ENCODE measurements around the gene DNAJA3.

DNAJA3 gene

GRCh38 chr16:4407543-4408322 lies 17.9 kb upstream of the DNAJA3 start:
- CTCF ChIA-PET: interaction anchor here (1.0 kb wide), 1 partner anchor 117 kb away, joined by 3 read pairs; no protein-coding TSS in a partner anchor
- POLR2A ChIA-PET (ENCODE audit: low non-redundant PET): no interaction called here
- DNase-seq (ENCODE audit: low spot score): no peak
- no peak for TF ChIP-seq CTCF (conservative IDR thresholded peaks at IDR 0.05; ENCODE audit: low read depth)
- peak overlapping the region; percentile 69 for H3K27ac ChIP-seq

GRCh38 chr16:4408323-4408690 lies 17.4 kb upstream of the DNAJA3 start:
- no peak for TF ChIP-seq CTCF (conservative IDR thresholded peaks at IDR 0.05; ENCODE audit: low read depth)
- DNase-seq (ENCODE audit: low spot score): no peak
- ChIA-PET POLR2A (ENCODE audit: low non-redundant PET) (no interaction called here), CTCF (interaction anchor here (0.6 to 1.0 kb wide), 2 partner anchors 118 to 177 kb away, joined by 3 read pairs; no protein-coding TSS in a partner anchor)
- peak overlapping the region; percentile 69 for H3K27ac ChIP-seq

- H3K27ac ChIP-seq: peak overlapping the region; percentile 69
- peak; percentile 38 for TF ChIP-seq CTCF (conservative IDR thresholded peaks at IDR 0.05; ENCODE audit: low read depth)
- CTCF ChIA-PET: interaction anchor here (0.6 kb wide), 1 partner anchor 13 kb away, joined by 3 read pairs; no protein-coding TSS in a partner anchor
- peak; percentile 63 for DNase-seq (ENCODE audit: low spot score)
- POLR2A ChIA-PET (ENCODE audit: low non-redundant PET): interaction anchor here (0.5 kb wide), 1 partner anchor 69 kb away, joined by 3 read pairs; no protein-coding TSS in a partner anchor
Observed at GRCh38 chr16:4409081-4409932, 16.4 kb upstream of the DNAJA3 start.

- ChIA-PET POLR2A (ENCODE audit: low non-redundant PET) (no interaction called here), CTCF (interaction anchor here (1.0 to 1.2 kb wide), 2 partner anchors 8 to 138 kb away, joined by 3 read pairs; no protein-coding TSS in a partner anchor)
- H3K27ac ChIP-seq: peak overlapping the region; percentile 69
- no peak for TF ChIP-seq CTCF (conservative IDR thresholded peaks at IDR 0.05; ENCODE audit: low read depth)
- no peak for DNase-seq (ENCODE audit: low spot score)
Observed at GRCh38 chr16:4410335-4411075, 15.2 kb upstream of the DNAJA3 start.

GRCh38 chr16:4411684-4412083 lies 14.0 kb upstream of the DNAJA3 start:
- H3K27ac ChIP-seq: no peak overlapping the region
- CTCF ChIA-PET: interaction anchor here (0.6 to 1.2 kb wide), 2 partner anchors 10 kb away, joined by 3 read pairs; no protein-coding TSS in a partner anchor
- no peak for TF ChIP-seq CTCF (conservative IDR thresholded peaks at IDR 0.05; ENCODE audit: low read depth)
- POLR2A ChIA-PET (ENCODE audit: low non-redundant PET): no interaction called here
- DNase-seq (ENCODE audit: low spot score): no peak

GRCh38 chr16:4412159-4412558 lies 13.5 kb upstream of the DNAJA3 start:
- H3K27ac ChIP-seq: no peak overlapping the region
- TF ChIP-seq CTCF (conservative IDR thresholded peaks at IDR 0.05; ENCODE audit: low read depth): no peak
- ChIA-PET POLR2A (ENCODE audit: low non-redundant PET) (no interaction called here), CTCF (interaction anchor here (0.6 to 0.7 kb wide), 2 partner anchors 10 to 59 kb away, joined by 3 read pairs; no protein-coding TSS in a partner anchor)
- no peak for DNase-seq (ENCODE audit: low spot score)
